Cardiac septum (tissue), 1 donor: ENCODE data around the gene FGF1. TPM values are rescaled to one million over a fixed set of nuclear protein-coding genes. Genes with fewer than 3 reads are reported as not detected.

ENCODE experiments used
- DNase-seq: peaks from one replicate; pipeline ENCODE4 v3.0.0-alpha.2; 2020; ENCODE audit warnings: low spot score
- intact Hi-C: fragments of 100-400 bp; cut with DNase I; formaldehyde crosslinking; loops from one replicate; pipeline ENCODE4 v1.14.0; 2022
- total RNA-seq: library from RNA; stranded (reverse); fragmentation: NEBNext Ultra II Directional; extraction: Animal tissue kit (Norgen Biotek cat#: 25700); gene quantifications from one replicate; pipeline ENCODE4 v1.2.1, GENCODE V29; 2021
- donor health status: DM: no; HTN: no; CAD: no.

FGF1 gene
- total RNA-seq, 1 donor from 2014 or later: 70.2 TPM

- intact Hi-C loops: no loop called here
- no peak for DNase-seq
These were observed 87.6 kb downstream of the FGF1 start for GRCh38 chr5:142598338-142598700.

GRCh38 chr5:142597546-142598337, 88.1 kb downstream of the FGF1 start:
- intact Hi-C loops: no loop called here
- no peak for DNase-seq

- no peak for DNase-seq
- intact Hi-C loops: no loop called here
These were observed 88.9 kb downstream of the FGF1 start for GRCh38 chr5:142597025-142597424.

- DNase-seq: no peak
- intact Hi-C loops: no loop called here
These were observed 93.5 kb downstream of the FGF1 start for GRCh38 chr5:142592365-142592764.

- DNase-seq: no peak
- intact Hi-C loops: no loop called here
These were observed 95.2 kb downstream of the FGF1 start for GRCh38 chr5:142590451-142591231.

- intact Hi-C loops: no loop called here
- no peak for DNase-seq
These were observed 96.2 kb downstream of the FGF1 start for GRCh38 chr5:142589720-142590119.

- intact Hi-C loops: no loop called here
- no peak for DNase-seq
These were observed 98.4 kb downstream of the FGF1 start for GRCh38 chr5:142587354-142587965.

- no peak for DNase-seq
- intact Hi-C loops: no loop called here
These were observed 99.3 kb downstream of the FGF1 start for GRCh38 chr5:142586552-142586951.

- intact Hi-C loops: no loop called here
These were observed 100.4 kb downstream of the FGF1 start for GRCh38 chr5:142585451-142585850.

GRCh38 chr5:142584891-142585290, 101.0 kb downstream of the FGF1 start:
- intact Hi-C loops: no loop called here
- DNase-seq: no peak

More at GRCh38 chr5:142585451-142585850, 100.4 kb downstream of the FGF1 start:
- no peak for DNase-seq

GRCh38 chr5:142578161-142578830, 107.6 kb downstream of the FGF1 start:
- intact Hi-C loops: no loop called here
- DNase-seq: no peak

- no peak for DNase-seq
- intact Hi-C loops: no loop called here
These were observed 109.1 kb downstream of the FGF1 start for GRCh38 chr5:142576804-142577203.

GRCh38 chr5:142576303-142576702, 109.6 kb downstream of the FGF1 start:
- intact Hi-C loops: no loop called here
- no peak for DNase-seq

- intact Hi-C loops: no loop called here
- DNase-seq: no peak
These were observed 113.9 kb downstream of the FGF1 start for GRCh38 chr5:142572006-142572405.

- no peak for DNase-seq
- intact Hi-C loops: no loop called here
These were observed 114.5 kb downstream of the FGF1 start for GRCh38 chr5:142571371-142571770.

- no peak for DNase-seq
- intact Hi-C loops: no loop called here
These were observed 116.0 kb downstream of the FGF1 start for GRCh38 chr5:142569905-142570304.

- no peak for DNase-seq
- intact Hi-C loops: no loop called here
These were observed 116.9 kb downstream of the FGF1 start for GRCh38 chr5:142568996-142569335.

- peak; percentile 80 for DNase-seq
- intact Hi-C loops: no loop called here
These were observed 117.5 kb downstream of the FGF1 start for GRCh38 chr5:142568283-142568995.

- intact Hi-C loops: no loop called here
- no peak for DNase-seq
These were observed 124.3 kb downstream of the FGF1 start for GRCh38 chr5:142561486-142562097.
